ENCODE measurements around the gene ZNF627.
"Not testable (repeated sequence)": the region's sequence is repeated elsewhere in the genome, so short reads cannot be mapped to it uniquely, and the experiment has no call there.

ZNF627 gene

DNA sequence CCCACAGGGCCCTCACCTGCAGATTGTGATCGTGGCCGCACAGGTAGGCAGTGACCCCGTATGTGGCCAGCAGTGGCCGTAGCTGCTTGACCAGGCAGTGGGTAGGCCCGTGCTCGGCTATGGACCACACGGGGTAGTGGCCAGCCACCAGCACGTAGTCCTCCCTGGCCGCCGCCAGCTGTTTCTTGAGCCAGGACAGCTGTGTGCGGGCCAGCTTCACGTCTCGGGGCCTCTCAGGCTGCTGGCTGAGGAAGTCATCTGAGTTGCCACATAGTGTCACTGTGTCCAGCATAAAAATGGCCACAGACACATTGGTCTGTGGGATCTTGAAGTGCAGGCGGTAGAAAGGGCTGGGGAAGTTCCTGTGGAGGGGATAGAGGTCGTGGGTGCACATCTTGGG, 21.1 kb upstream of the ZNF627 start:
- no peak for DNase-seq

- DNase-seq = no peak
Measured at GRCh38 chr19:11577451-11578257, 19.6 kb upstream of the ZNF627 start, which contains the start of gene ACP5. Gene ACP5 (minus strand): TSS chr19:11577645. CDS start chr19:11577317, 328 bp downstream.

GRCh38 chr19:11578258-11579142, 18.8 kb upstream of the ZNF627 start:
- DNase-seq = peak; percentile 36

DNA sequence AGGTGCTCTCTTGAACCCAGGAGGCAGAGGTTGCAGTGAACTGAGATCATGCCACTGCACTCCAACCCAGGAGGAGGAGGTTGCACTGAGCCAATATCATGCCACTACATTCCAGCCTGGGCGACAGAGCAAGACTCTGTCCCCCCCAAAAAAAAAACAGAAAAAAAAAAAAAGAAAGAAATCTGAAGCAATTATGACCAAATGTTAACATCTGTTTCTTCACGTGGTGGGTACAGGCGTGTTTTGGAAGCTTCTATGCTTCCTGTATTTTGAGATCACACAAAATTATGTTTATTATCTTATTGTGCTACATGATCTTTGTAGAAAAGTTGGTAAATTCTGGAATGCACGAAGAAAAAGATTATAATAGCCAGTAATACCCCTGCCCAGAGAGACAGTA, 17.2 kb upstream of the ZNF627 start:
- DNase-seq = no peak

DNA sequence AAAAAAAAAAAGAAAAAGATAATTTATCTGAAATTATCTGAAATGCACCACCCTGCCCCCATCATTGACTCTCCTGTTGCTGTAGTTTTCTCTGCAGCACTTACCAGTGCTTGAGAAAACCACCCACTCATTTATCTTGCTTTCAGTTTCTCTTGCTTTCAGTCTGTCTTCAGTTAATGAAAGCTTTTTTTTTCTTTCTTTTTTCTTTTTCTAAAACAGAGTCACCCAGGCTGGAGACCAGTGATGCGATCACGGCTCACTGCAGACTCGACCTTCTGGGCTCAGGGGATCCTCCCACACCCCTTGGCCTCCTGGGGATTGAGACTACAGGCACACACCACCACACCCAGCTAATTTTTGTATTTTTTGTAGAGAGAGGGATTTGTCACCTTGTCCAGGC, 15.5 kb upstream of the ZNF627 start:
- peak; percentile 51 for DNase-seq

DNA sequence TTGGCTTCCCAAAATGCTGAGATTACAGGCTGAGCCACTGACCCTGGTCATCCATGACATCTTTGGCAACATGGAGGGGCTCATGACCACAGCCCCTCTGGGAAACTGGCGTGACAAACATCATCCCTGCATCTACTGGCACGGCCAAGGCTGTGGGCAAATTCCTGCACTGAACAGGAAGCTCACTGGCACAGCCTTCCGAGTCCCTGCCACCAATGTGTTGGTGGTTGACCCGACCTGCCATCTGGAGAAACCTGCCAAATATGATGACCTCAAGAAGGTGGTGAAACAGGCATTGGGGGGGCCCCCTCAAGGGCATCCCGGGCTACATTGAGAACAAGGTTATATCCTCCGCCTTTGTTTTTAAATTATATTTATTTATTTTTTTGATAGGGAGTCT, 11.0 kb upstream of the ZNF627 start:
- no peak for DNase-seq

- peak; percentile 81 for DNase-seq
Measured at GRCh38 chr19:11587302-11587974, 9.8 kb upstream of the ZNF627 start.

DNA sequence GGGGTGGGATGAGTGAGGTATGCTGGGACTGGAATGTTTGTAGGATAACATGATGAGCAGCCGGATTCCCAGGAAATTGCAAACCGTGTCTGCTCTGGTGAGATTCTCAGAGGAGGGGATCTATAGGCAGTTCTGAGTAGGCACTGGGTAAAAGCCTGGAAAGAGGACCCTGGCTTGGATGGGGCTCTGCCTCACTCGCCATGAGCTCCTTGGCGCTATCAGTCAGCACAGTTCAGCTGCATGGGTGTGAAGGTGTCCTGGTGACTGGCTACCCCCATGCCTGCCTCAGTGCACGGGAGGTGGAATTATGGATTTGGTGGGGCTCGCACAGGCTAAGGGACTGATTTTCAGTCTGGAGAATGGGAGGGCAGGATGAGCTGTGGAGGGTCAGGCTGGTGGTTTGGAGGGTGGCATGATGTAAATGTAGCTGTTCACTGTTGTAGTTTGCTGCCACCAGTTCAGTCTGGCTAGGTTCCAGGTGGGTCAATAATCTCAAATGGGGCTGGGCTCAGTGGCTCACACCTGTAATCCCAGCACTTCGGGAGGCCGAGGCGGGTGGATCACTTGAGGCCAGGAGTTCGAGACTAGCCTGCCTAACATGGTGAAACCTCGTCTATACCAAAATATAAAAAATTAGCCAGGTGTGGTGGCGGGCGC, 9.2 kb upstream of the ZNF627 start:
- no peak for DNase-seq

DNA sequence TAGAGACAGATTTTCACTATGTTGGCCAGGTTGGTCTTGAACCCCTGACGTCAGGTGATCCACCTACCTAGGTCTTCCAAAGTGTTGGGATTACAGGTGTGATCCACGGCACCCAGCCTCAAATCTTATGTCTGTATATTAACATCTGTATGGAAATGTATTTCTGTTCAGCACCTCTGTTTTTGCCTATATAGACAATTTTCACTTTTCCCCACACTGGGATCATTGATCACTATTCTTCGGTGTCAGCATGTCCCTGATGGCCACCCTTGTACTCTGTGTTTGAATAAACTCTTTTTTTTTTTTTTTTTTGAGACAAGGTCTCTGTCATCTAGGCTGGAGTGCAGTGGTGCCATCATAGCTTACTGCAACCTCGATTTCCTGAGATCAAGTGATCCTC, 3.2 kb upstream of the ZNF627 start:
- no peak for DNase-seq

DNA sequence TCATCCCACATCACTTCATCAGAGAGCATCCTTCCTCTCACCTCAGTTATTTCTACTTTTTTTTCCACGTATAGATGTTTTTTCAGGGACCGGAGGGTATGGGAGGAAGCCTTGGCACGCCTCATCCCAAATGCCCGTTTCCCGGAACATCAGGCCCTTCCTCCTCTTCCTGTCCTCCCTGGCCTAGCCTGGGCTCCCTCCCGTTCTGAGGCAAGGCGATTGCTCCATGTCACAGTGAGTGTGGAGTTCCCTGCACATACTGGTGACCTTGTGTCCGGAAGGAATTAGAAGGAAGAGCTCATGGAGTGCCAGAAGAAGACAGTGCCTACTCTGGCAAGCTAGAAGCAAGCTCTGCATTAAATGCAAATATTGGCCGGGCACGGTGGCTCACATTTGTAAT, 1.1 kb upstream of the ZNF627 start:
- no peak for DNase-seq

- no peak for DNase-seq
Measured at GRCh38 chr19:11598103-11598483, 810 bp downstream of the ZNF627 start.

GRCh38 chr19:11598746-11599145, 1.5 kb downstream of the ZNF627 start:
- DNase-seq = no peak

DNA sequence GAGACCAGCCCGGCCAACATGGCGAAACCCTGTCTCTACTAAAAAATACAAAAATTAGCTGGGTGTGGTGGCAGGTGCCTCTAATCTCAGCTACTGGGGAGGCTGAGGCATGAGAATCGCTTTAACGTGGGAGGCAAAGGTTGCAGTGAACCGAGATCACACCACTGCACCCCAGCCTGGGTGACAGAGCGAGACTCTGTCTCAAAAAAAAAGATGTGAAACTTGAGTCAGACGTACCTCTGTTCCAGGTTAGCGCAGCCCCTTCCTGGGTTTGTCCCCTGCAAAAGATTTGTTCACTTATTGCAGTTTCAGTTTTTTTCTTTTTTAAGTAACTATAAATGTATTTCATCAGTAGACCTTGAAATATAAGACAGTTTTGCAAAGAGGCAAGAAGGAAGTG, 2.4 kb downstream of the ZNF627 start:
- not testable (repeated sequence) for DNase-seq

- no peak for DNase-seq
Measured at GRCh38 chr19:11606484-11606883, 9.2 kb downstream of the ZNF627 start.

DNA sequence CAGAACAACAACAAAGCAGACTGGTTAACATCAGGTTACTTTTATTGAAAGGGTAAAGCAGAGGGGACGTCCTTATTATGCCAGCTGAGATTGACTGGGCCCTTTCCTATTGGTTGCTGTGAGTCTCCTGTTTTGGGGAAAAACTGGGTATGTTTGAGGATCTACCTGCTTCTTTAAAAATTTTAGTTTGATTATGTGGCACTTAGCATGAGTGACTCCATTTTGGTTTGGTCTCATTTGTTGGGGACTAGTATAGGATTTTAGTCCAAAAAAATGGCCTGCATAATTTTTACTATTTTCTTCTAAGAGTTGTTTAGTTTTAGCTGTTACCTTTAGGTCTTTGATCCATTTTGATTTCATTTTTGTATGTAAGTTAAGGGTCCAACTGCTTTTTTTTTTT, 14.4 kb downstream of the ZNF627 start:
- DNase-seq = no peak

DNA sequence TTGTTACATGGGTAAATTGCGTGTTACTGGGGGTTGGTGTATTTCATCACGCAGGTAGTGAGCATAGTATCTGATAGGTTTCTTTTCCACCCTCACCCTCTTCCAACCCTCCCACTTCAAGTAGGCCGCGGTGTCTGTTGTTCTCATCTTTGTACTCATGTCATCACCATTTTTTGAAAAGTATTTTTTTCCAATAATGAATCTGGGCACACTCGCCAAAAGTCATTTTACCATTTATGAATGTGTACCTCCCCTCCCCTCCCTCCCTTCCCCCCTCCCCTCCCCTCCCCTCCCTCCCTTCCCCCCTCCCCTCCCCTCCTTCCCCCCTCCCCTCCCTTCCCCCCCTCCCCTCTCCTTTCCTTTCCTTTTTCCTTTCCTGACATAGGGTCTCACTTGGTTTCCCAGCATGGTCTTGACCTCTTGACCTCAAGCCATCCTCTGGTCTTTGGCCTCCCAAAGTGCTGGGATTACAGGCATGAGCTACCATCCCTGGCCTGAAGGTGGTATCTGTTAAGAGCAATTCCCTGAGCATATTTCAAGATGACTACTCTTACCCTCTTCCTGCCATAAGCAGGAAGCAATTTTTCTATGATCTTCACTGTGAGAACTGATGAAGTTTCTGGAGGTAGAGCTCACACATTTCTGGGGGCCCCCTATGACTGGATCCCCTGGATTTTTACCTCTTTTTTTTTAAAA, 15.7 kb downstream of the ZNF627 start:
- no peak for DNase-seq

- no peak for DNase-seq
Measured at GRCh38 chr19:11617180-11618062, 20.1 kb downstream of the ZNF627 start.

DNA sequence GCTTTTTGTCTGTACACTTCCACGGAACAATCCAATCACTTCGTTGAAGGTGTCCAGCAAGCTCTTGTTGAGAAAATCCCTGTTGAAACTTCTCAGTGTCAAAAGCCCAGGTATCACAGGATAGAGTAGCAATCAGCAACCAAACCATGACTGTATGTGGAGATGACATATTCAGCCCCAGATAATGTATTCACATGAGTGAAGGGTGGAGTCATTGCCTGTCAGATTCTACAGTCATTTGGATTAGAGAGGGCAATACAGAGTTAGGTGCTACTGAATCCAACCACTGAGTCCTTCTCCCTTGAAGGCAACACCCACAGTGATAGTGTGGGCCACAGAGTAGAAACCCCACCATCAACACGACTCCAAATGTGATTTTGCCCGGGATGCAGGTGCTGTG, 23.3 kb downstream of the ZNF627 start:
- no peak for DNase-seq

GRCh38 chr19:11622401-11622800, 25.1 kb downstream of the ZNF627 start:
- not testable (repeated sequence) for DNase-seq

- no peak for DNase-seq
Measured at GRCh38 chr19:11624069-11624463, 26.8 kb downstream of the ZNF627 start.

- DNase-seq = no peak
Measured at GRCh38 chr19:11626252-11626651, 29.0 kb downstream of the ZNF627 start.

All from CD4-positive, alpha-beta T cell treated with Interleukin-21 for 1 hour (primary cell).